IMR-90 (cell line): ENCODE results near the gene EHMT1. TPM values are rescaled to one million over a fixed set of nuclear protein-coding genes. Genes with fewer than 3 reads are reported as not detected.

Experiments
- ATAC-seq: fragments of 200-7000 bp; cut with Tn5 transposase; 2 replicates; pipeline ENCODE4 v1.9.1; 2020; ENCODE audit warnings: low read depth, mild to moderate bottlenecking, moderate library complexity
- BruUV-seq: library from RNA; stranded (reverse); fragments of 400-500 nt; replicated peaks from 2 replicates; lab custom pipeline; 2021; lab: Mats Ljungman, UMichigan
- CTCF ChIA-PET: fragments of 300-600 bp; formaldehyde crosslinking; extraction: SDS; loops from one replicate; lab custom pipeline; 2021; ENCODE audit warnings: antibody characterized with exemption; lab: Yijun Ruan, JAX
- POLR2A ChIA-PET: fragments of 300-600 bp; sonication (Branson Sonifier 250); formaldehyde crosslinking; loops from one replicate; lab custom pipeline; 2022; ENCODE audit warnings: antibody characterized with exemption; ENCODE audit not compliant: unreplicated experiment; lab: Charles Lee
- DNase-seq: peaks from one replicate; pipeline ENCODE4 v3.0.0; 2013
- H2AFZ ChIP-seq: replicated peaks from 2 replicates; pipeline ENCODE3; 2013; ENCODE audit warnings: low read length, mild to moderate bottlenecking; ENCODE audit not compliant: poor library complexity
- H2AK5ac ChIP-seq: 2 replicates; pipeline ENCODE4 v1.6.1; 2013; ENCODE audit warnings: low read depth, low read length, inconsistent platforms
- H2AK9ac ChIP-seq: replicated peaks from 2 replicates; pipeline ENCODE3; 2013; ENCODE audit warnings: mild to moderate bottlenecking, low read depth, low read length, moderate library complexity; ENCODE audit not compliant: poor library complexity
- H2BK120ac ChIP-seq: 2 replicates; pipeline ENCODE4 v1.6.1; 2013; ENCODE audit warnings: low read depth, low read length, inconsistent platforms
- H2BK15ac ChIP-seq: 3 replicates; pipeline ENCODE4 v1.6.1; 2013; ENCODE audit warnings: low read depth, low read length, inconsistent platforms
- H2BK20ac ChIP-seq: 2 replicates; pipeline ENCODE4 v1.6.1; 2013; ENCODE audit warnings: low read depth, mild to moderate bottlenecking, inconsistent platforms, low read length, moderate library complexity
- H2BK5ac ChIP-seq: 2 replicates; pipeline ENCODE4 v1.6.1; 2013; ENCODE audit warnings: mild to moderate bottlenecking, low read depth, low read length, inconsistent platforms; ENCODE audit not compliant: poor library complexity, severe bottlenecking
- H3K14ac ChIP-seq: replicated peaks from 2 replicates; pipeline ENCODE4 v1.6.1; 2013; ENCODE audit warnings: low read depth, low read length, inconsistent platforms
- H3K18ac ChIP-seq: 2 replicates; pipeline ENCODE4 v1.6.1; 2013; ENCODE audit warnings: low read depth, low read length, control low read depth
- H3K23ac ChIP-seq: 2 replicates; pipeline ENCODE4 v1.6.1; 2013; ENCODE audit warnings: low read depth, low read length, inconsistent platforms
- H3K27ac ChIP-seq: 2 replicates; pipeline ENCODE4 v1.5.1; 2013; ENCODE audit warnings: mild to moderate bottlenecking, control low read depth, low read length; ENCODE audit not compliant: insufficient read depth
- H3K27me3 ChIP-seq: 2 replicates; pipeline ENCODE4 v1.6.1; 2013; ENCODE audit warnings: low read length; ENCODE audit not compliant: control insufficient read depth, insufficient read depth
- H3K36me3 ChIP-seq: 2 replicates; pipeline ENCODE4 v1.6.1; 2013; ENCODE audit warnings: low read length, mixed read lengths; ENCODE audit not compliant: control insufficient read depth, insufficient read depth
- H3K4ac ChIP-seq: 2 replicates; pipeline ENCODE4 v1.6.1; 2013; ENCODE audit warnings: low read depth, low read length, inconsistent platforms
- H3K4me1 ChIP-seq: 2 replicates; pipeline ENCODE4 v1.6.1; 2013; ENCODE audit warnings: low read length, mixed read lengths; ENCODE audit not compliant: control insufficient read depth, insufficient read depth
- H3K4me2 ChIP-seq: 2 replicates; pipeline ENCODE4 v1.6.1; 2013; ENCODE audit warnings: low read depth, mild to moderate bottlenecking, control low read depth, low read length, moderate library complexity
- H3K4me3 ChIP-seq: 2 replicates; pipeline ENCODE4 v1.5.1; 2013; ENCODE audit warnings: low read depth, mild to moderate bottlenecking, control low read depth, low read length, moderate library complexity; ENCODE audit not compliant: insufficient read depth
- H3K56ac ChIP-seq: 2 replicates; pipeline ENCODE4 v1.6.1; 2013; ENCODE audit warnings: low read length, inconsistent platforms; ENCODE audit not compliant: insufficient read depth; ENCODE audit errors: extremely low read depth
- H3K79me1 ChIP-seq, 2 experiments: 2 replicates each; pipeline ENCODE4 v1.6.1; 2013; ENCODE audit warnings: low read length in 2 of 2, inconsistent platforms in 1 of 2, low read depth in 1 of 2
- H3K9ac ChIP-seq: 2 replicates; pipeline ENCODE4 v1.6.1; 2013; ENCODE audit warnings: low read depth, low read length, control low read depth
- H3K9me1 ChIP-seq: 2 replicates; pipeline ENCODE4 v1.6.1; 2013; ENCODE audit warnings: low read length, inconsistent platforms; ENCODE audit not compliant: insufficient read depth
- H3K9me3 ChIP-seq: 2 replicates; pipeline ENCODE4 v1.6.1; 2013; ENCODE audit warnings: low read length; ENCODE audit not compliant: control insufficient read depth, insufficient read depth
- H4K20me1 ChIP-seq: 2 replicates; pipeline ENCODE4 v1.6.1; 2013; ENCODE audit warnings: low read length, inconsistent platforms; ENCODE audit not compliant: insufficient read depth
- H4K5ac ChIP-seq: 2 replicates; pipeline ENCODE4 v1.6.1; 2013; ENCODE audit warnings: mild to moderate bottlenecking, low read depth, low read length, control low read depth
- H4K8ac ChIP-seq, 2 experiments: 2 replicates each; pipeline ENCODE4 v1.6.1; 2013; ENCODE audit warnings: low read depth in 2 of 2, low read length in 2 of 2, control low read depth in 1 of 2, inconsistent platforms in 1 of 2
- H4K91ac ChIP-seq: 2 replicates; pipeline ENCODE4 v1.6.1; 2013; ENCODE audit warnings: low read depth, low read length, inconsistent platforms; ENCODE audit not compliant: insufficient read depth
- BHLHE40 ChIP-seq: fragments of 150-350 bp; IDR thresholded peaks from 2 replicates; pipeline ENCODE4 v1.6.1; 2016; ENCODE audit warnings: mild to moderate bottlenecking, low read depth, low read length
- CEBPB ChIP-seq: IDR thresholded peaks from 2 replicates; pipeline ENCODE4 v1.6.1; 2012; ENCODE audit warnings: low read depth, low read length, improper control_type of control experiment
- CHD1 ChIP-seq: IDR thresholded peaks from 2 replicates; pipeline ENCODE4 v1.6.1; 2012; ENCODE audit warnings: low read depth, low read length, improper control_type of control experiment
- CTCF ChIP-seq: conservative IDR thresholded peaks from 2 replicates; pipeline ENCODE4 v1.5.1; 2012; ENCODE audit warnings: mild to moderate bottlenecking, low read depth, low read length, improper control_type of control experiment
- FOS ChIP-seq: fragments of 150-350 bp; IDR thresholded peaks from 2 replicates; pipeline ENCODE4 v1.6.1; 2016; ENCODE audit warnings: low read depth, low read length
- MAFK ChIP-seq: IDR thresholded peaks from 2 replicates; pipeline ENCODE4 v1.6.1; 2012; ENCODE audit warnings: low read depth, low read length, improper control_type of control experiment
- MAZ ChIP-seq: IDR thresholded peaks from 2 replicates; pipeline ENCODE4 v1.6.1; 2012; ENCODE audit warnings: low read depth, mild to moderate bottlenecking, low read length, improper control_type of control experiment, moderate library complexity, borderline replicate concordance
- MXI1 ChIP-seq: IDR thresholded peaks from 2 replicates; pipeline ENCODE4 v1.6.1; 2012; ENCODE audit warnings: low read depth, mild to moderate bottlenecking, low read length, moderate library complexity, borderline replicate concordance
- NFE2L2 ChIP-seq: fragments of 150-350 bp; IDR thresholded peaks from 2 replicates; pipeline ENCODE4 v1.6.1; 2016; ENCODE audit warnings: low read depth, mild to moderate bottlenecking, low read length
- POLR2A ChIP-seq: IDR thresholded peaks from 2 replicates; pipeline ENCODE4 v1.6.1; 2012; ENCODE audit warnings: mild to moderate bottlenecking, low read depth, low read length
- RAD21 ChIP-seq: IDR thresholded peaks from 2 replicates; pipeline ENCODE4 v1.6.1; 2012; ENCODE audit warnings: low read length, improper control_type of control experiment
- RCOR1 ChIP-seq: IDR thresholded peaks from 2 replicates; pipeline ENCODE4 v1.6.1; 2012; ENCODE audit warnings: mild to moderate bottlenecking, low read length, improper control_type of control experiment; ENCODE audit not compliant: insufficient replicate concordance
- RFX5 ChIP-seq: IDR thresholded peaks from 2 replicates; pipeline ENCODE4 v1.8.0; 2012; ENCODE audit warnings: low read depth, mild to moderate bottlenecking, low read length, moderate library complexity
- SMC3 ChIP-seq: fragments of 150-350 bp; IDR thresholded peaks from 2 replicates; pipeline ENCODE4 v1.6.1; 2016; ENCODE audit warnings: low read depth, mild to moderate bottlenecking, antibody characterized with exemption, low read length, moderate library complexity
- USF2 ChIP-seq: fragments of 150-350 bp; IDR thresholded peaks from 2 replicates; pipeline ENCODE4 v1.6.1; 2017; ENCODE audit warnings: mild to moderate bottlenecking, antibody characterized with exemption, low read length, low read depth
- WGBS, 2 experiments: methylation state at CpG; one replicate each; pipeline versions ENCODE4 v1.1.5 to v1.1.7; 2013; ENCODE audit warnings: missing lambda C conversion rate in 2 of 2; ENCODE audit not compliant: insufficient read length in 1 of 2; ENCODE audit errors: extremely low coverage in 2 of 2; 5-methylcytosine and 5-hydroxymethylcytosine counted together
- dilution Hi-C: fragments of 300-500 bp; cut with HindIII; formaldehyde crosslinking; loops from one replicate; pipeline ENCODE4 v1.14.3; 2018; ENCODE audit warnings: low sequenced_read_pairs; ENCODE audit not compliant: unreplicated experiment
- in situ Hi-C: fragments of 300-500 bp; cut with MboI; formaldehyde crosslinking; loops from 3 replicates; pipeline ENCODE4 v1.14.3; 2019; ENCODE audit warnings: low sequenced_read_pairs, inconsistent platforms, mixed read lengths
- intact Hi-C: fragments of 100-400 bp; cut with micrococcal nuclease; formaldehyde crosslinking; loops from 2 replicates; pipeline ENCODE4 v1.10.0; 2022
- polyA plus RNA-seq, 3 experiments: library from polyadenylated mRNA; depleted of rRNA; stranded (reverse); fragments of >200 nt; gene quantifications; 2 replicates each; pipeline ENCODE4 v1.2.3, GENCODE V29; 2012; ENCODE audit warnings: low replicate concordance in 1 of 3
- total RNA-seq: library from RNA; depleted of rRNA; stranded (reverse); fragments of >200 nt; gene quantifications from 2 replicates; pipeline ENCODE4 v1.2.3, GENCODE V29; 2012

Gene EHMT1
- total and polyA plus RNA-seq, 2 of the 4 experiments (the other 2 are of a cell fraction): 32.8 to 35.1 TPM

GRCh38 chr9:137717776-137718327 is 99.0 kb downstream of the EHMT1 start:
- Histone ChIP-seq H4K91ac (no peak overlapping the region), H3K36me3 (peaks cover 35% of the 10 kb centered on the region), H3K14ac (no peak overlapping the region), H3K4me3 (no peak overlapping the region), H3K23ac (no peak overlapping the region), H3K9me3 (no peaks in the 10 kb centered on the region), H2BK20ac (no peak overlapping the region), H3K4ac (no peak overlapping the region), H3K9ac (no peak overlapping the region), H2BK120ac (no peak overlapping the region), H3K27ac (no peak overlapping the region), H2BK5ac (no peak overlapping the region), H3K9me1 (no peaks in the 10 kb centered on the region), H3K18ac (no peak overlapping the region), H2AK5ac (no peak overlapping the region), H3K4me1 (0 out of 2 replicates have a peak, but pooled peaks cover 2% of the 10 kb centered on the region), H2BK15ac (no peak overlapping the region), H4K5ac (no peak overlapping the region), H2AK9ac (no peak overlapping the region), H3K27me3 (no peaks in the 10 kb centered on the region), H3K56ac (no peak overlapping the region), H2AFZ (no peak overlapping the region), H3K79me1 (peaks cover 26 to 28% of the 10 kb centered on the region in 2 experiments), H3K4me2 (no peak overlapping the region), H4K8ac (no peak overlapping the region), H4K20me1 (peaks cover 26% of the 10 kb centered on the region)
- 96% methylated on average over 8 of the region's 28 CpGs; no CpG with 5 or more reads in 1 of the 2 experiments for WGBS, 2 experiments
- no peak for DNase-seq
- in situ Hi-C loops: no loop called here
- BruUV-seq: no TSS peak
- ChIA-PET CTCF (interaction anchor here (0.7 kb wide), 1 partner anchor 12 kb away, joined by 4 read pairs; no protein-coding TSS in a partner anchor), POLR2A (no interaction called here)
- dilution Hi-C loops: no loop called here
- no peak for TF ChIP-seq POLR2A
- TF ChIP-seq MAZ: no peak
- TF ChIP-seq RCOR1: no peak
- no peak for TF ChIP-seq CHD1
- no peak for TF ChIP-seq MXI1
- no peak for TF ChIP-seq CEBPB
- no peak for TF ChIP-seq RFX5
- TF ChIP-seq RAD21: no peak
- no peak for TF ChIP-seq SMC3
- no peak for TF ChIP-seq BHLHE40
- no peak for TF ChIP-seq CTCF
- TF ChIP-seq USF2: no peak
- no peak for TF ChIP-seq NFE2L2
- TF ChIP-seq MAFK: no peak
- no peak for TF ChIP-seq FOS
- intact Hi-C loops: no loop called here
- ATAC-seq: no peak
